Astrocyte (in vitro differentiated cells and primary cell): ENCODE measurements around the gene CCDC191.

Source experiments
- EZH2 ChIP-seq: IDR thresholded peaks from 2 replicates; pipeline ENCODE4 v1.6.1; 2012; ENCODE audit warnings: mild to moderate bottlenecking, low read length, inconsistent platforms; ENCODE audit not compliant: insufficient read depth
- TF ChIP-seq, protein P1 (sequence below): IDR thresholded peaks from 2 replicates; pipeline ENCODE4 v1.5.1; 2011; ENCODE audit warnings: low read depth, mild to moderate bottlenecking, inconsistent platforms, low read length, moderate library complexity; ENCODE audit not compliant: insufficient read depth

DNA sequence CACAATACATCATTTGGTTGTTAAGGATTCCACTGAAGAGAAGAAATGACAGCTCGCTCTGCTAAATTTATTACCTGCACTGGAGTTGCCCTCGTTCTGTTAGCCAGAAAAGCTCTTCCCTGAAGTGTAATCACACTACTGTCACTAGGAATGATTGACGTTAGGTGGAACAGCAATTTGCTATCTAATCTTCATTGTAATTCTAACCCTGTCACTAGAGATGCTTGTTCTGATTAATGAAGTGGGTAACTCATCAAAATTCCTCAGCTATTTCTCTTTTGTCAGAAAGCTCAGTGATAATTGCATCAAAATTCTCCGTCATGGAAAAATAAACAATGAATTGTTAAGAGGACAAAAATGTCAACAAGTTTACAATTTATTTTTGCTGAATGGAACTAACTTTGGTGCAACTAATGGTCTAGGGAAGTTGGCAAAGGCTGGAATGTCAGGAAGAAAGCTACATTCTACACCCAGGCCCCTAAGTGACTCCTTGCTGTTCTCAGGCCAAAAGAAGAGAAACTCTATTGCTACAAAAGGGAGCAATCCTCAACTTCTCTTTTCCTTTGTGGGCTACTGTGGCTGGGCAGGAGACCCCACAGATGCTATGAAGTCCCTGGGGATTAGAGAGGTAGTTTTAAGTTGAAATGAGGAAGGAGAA is 34.1 kb downstream of the CCDC191 start:
- TF ChIP-seq, protein P1, sequence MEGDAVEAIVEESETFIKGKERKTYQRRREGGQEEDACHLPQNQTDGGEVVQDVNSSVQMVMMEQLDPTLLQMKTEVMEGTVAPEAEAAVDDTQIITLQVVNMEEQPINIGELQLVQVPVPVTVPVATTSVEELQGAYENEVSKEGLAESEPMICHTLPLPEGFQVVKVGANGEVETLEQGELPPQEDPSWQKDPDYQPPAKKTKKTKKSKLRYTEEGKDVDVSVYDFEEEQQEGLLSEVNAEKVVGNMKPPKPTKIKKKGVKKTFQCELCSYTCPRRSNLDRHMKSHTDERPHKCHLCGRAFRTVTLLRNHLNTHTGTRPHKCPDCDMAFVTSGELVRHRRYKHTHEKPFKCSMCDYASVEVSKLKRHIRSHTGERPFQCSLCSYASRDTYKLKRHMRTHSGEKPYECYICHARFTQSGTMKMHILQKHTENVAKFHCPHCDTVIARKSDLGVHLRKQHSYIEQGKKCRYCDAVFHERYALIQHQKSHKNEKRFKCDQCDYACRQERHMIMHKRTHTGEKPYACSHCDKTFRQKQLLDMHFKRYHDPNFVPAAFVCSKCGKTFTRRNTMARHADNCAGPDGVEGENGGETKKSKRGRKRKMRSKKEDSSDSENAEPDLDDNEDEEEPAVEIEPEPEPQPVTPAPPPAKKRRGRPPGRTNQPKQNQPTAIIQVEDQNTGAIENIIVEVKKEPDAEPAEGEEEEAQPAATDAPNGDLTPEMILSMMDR: no peak
- no peak for TF ChIP-seq EZH2
